ENCODE measurements around the gene ZNF185. TPM values are rescaled to one million over a fixed set of nuclear protein-coding genes. Genes with fewer than 3 reads are reported as not detected.

Gene ZNF185
- total and polyA plus RNA-seq, 9 of the 15 experiments (the other 6 are each of a cell fraction or from before 2014, with no cell fraction given), result 0.08 to 1.1 (median 0.22) TPM

- Histone ChIP-seq H3K36me3 (ENCODE audit: control insufficient read depth, insufficient read depth, low read length) (no peaks in the 10 kb centered on the region), H3K9me3 (replicated peaks; ENCODE audit: control insufficient read depth, insufficient read depth, low read depth, low read length) (no peaks in the 10 kb centered on the region), H3K79me2 (ENCODE audit: control insufficient read depth, insufficient read depth, low read length) (no peaks in the 10 kb centered on the region), H3K4me1 (replicated peaks in 1 of 2; ENCODE audit: control insufficient read depth in 2 of 2, insufficient read depth in 2 of 2, low read length in 2 of 2) (peaks cover 0 to 15% of the 10 kb centered on the region in 2 experiments; a peak in 2 of 5 replicates), H3K4me3 (no peak overlapping the region), H2AFZ (ENCODE audit: low read depth, low read length) (no peak overlapping the region), H3K9ac (ENCODE audit: insufficient read depth in 1 of 2, low read depth in 2 of 2, low read length in 2 of 2) (no peak overlapping the region), H3K9me1 (ENCODE audit: control insufficient read depth, insufficient read depth, low read length) (no peaks in the 10 kb centered on the region), H3K4me2 (ENCODE audit: insufficient read depth, low read length) (no peak overlapping the region), H3K27me3 (ENCODE audit: control insufficient read depth in 2 of 2, insufficient read depth in 2 of 2, low read length in 2 of 2) (peaks cover 34 to 86% of the 10 kb centered on the region in 2 experiments; a peak in 4 of 5 replicates), H3K27ac (ENCODE audit: extremely low read depth, low read depth, low read length) (no peak overlapping the region), H4K20me1 (replicated peaks; ENCODE audit: control insufficient read depth, insufficient read depth, low read length) (peaks cover 13% of the 10 kb centered on the region; the same call in 1 of the 2 replicates)
- ChIA-PET CTCF (ENCODE audit: low intra/inter-chr PET ratio) (no interaction called here), POLR2A (interaction anchor here (0.7 kb wide), 1 partner anchor 68 kb away, joined by 3 read pairs; no protein-coding TSS in a partner anchor)
- no TSS peak for BruUV-seq (replicated peaks)
- no peak for FAIRE-seq
- in situ Hi-C loops (cut with MboI) (no loop called here), intact Hi-C loops (cut with micrococcal nuclease) (no loop called here)
- no peak for ATAC-seq
- 14% methylated on average over 8 of the region's 10 CpGs for WGBS (ENCODE audit: insufficient coverage, low coverage, missing lambda C conversion rate)
- TF ChIP-seq E2F5 (CRISPR knock-in tag; IDR thresholded peaks at IDR 0.05) (no peak), NCOR1 (IDR thresholded peaks at IDR 0.05) (no peak), RBM25 (IDR thresholded peaks at IDR 0.05; ENCODE audit: low read depth, low read length, severe bottlenecking) (peak; percentile 86), BCOR (IDR thresholded peaks at IDR 0.05) (peak; percentile 62; the same call in 1 of the 2 replicates), KDM1A (IDR thresholded peaks at IDR 0.05) (0 out of 4 replicates have a peak, but pooled peaks of 1 of the 2 experiments have one; percentile 20)
- no peak for DNase-seq (ENCODE audit: extremely low read depth in 1 of 4, low spot score in 3 of 4)
These were observed 575 bp downstream of the ZNF185 start for GRCh38 chrX:152898442-152898841.
